SW480 (cell line): ENCODE data around the gene MSL2.
"Not testable (repeated sequence)": the region's sequence is repeated elsewhere in the genome, so short reads cannot be mapped to it uniquely, and the experiment has no call there.

Source experiments
- DNase-seq: peaks from one replicate; pipeline ENCODE4 v3.0.0-alpha.2; 2016; ENCODE audit warnings: low spot score

Gene MSL2, protein sequence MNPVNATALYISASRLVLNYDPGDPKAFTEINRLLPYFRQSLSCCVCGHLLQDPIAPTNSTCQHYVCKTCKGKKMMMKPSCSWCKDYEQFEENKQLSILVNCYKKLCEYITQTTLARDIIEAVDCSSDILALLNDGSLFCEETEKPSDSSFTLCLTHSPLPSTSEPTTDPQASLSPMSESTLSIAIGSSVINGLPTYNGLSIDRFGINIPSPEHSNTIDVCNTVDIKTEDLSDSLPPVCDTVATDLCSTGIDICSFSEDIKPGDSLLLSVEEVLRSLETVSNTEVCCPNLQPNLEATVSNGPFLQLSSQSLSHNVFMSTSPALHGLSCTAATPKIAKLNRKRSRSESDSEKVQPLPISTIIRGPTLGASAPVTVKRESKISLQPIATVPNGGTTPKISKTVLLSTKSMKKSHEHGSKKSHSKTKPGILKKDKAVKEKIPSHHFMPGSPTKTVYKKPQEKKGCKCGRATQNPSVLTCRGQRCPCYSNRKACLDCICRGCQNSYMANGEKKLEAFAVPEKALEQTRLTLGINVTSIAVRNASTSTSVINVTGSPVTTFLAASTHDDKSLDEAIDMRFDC

DNA sequence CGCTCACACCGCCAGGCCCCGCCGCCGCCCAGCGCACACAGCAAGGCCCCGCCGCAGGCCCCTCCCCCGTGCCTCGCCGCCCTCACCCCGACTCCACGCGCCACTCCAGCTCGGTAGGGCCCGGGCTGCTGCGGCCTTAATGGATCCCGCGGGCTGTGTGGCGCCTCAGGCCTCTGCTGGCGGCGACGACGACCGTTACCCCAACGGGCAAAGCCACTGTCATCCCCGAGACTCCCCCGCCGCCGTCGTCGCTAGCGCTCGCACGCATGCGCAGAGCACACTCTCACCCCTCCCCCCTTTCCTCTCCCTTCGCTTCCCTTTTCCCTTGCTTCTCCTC, at the start of gene MSL2:
Gene MSL2, minus strand, starts transcription at position 272 of the 337 bp plus-strand sequence. CDS start 1,222 bp downstream, outside the sequence.
- no peak for DNase-seq

DNA sequence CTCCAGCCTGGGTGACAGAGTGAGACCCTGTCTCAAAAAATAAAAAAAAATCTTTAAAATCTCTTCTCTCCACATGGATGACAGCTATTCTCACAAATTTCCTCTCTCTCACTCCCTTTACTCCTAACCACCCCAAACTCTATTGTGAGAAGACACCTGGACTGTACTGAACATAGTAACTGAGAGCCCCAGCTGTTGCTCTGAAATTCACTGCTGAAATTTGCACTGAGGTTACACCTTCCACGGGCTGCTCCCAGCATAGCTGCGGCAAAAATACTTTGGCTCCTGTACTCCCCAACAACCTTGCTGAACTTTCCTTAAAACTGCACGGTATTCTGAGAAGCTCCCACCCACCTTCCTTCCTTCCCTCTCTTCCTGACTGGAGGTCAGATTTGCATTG, 49.6 kb upstream of the MSL2 start:
- no peak for DNase-seq

DNA sequence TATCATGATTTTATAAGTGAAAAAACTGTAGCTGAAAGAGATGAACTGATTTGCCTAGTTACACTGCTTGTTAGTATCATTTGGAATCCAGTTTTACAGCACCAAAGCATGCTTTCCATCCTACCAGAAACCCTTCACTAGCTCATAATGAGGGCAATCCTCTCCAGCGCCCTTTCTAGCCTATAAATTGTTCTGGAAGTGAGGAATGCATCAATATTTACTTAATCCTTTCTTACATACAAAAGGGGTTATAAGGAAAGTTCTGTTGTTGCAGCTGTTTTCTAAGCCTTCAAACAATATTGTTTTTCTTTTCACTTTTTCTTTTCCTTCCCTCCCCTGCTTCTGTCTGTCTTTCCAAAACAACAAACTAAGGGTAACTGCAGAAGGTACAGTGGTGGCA, 43.0 kb upstream of the MSL2 start:
- DNase-seq: no peak

DNA sequence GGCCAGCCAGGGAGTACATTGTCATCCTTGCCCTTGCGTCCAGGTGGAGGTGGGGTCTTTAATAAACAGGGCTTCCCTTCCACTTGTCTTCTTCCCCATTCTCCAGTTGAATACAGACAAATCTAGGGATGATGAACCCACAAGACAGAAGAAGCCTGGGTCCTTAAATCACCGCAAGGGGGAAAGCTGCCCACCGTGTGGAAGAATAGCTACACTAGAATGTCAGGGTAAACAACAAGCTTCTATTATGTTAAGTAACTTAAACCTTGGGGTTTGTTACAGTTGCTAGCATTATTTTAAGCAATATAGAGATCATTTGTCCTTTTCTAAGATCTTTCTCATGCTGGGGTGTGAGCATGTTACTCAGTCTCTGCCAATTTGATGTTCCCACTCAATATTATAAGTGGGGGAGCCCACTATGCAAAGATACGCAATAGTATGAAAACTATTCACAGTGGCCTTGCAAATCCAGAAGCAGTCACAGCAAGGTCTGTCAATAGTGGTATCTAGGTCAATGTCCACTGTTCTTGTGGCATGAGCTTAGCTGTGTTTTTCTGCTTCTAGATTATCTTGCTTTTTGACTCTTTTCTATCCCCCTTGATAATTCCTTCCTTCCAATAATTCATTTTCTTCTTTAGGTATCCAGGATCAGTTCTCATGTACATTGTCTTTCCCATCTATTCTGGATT, 42.0 kb upstream of the MSL2 start:
- DNase-seq: no peak

DNA sequence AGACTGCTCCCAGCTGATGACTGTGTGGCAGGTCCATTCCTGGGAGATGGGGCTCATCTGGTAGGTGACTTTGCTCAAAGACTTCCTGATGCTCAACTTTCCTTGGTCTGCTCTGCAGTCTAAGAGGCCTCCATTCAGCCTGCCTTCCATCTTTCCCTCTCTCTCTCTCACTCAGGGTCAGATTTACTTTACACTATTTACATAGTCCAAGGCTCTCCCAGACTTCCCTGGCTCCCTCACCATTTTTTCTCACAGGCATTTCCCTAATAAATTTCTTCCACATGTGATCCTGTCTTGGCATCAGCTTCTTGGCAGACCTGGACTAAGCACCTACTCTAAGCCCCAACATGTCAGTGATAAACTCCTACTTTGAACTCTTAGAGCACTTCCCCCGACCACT, 41.0 kb upstream of the MSL2 start:
- DNase-seq: no peak

DNA sequence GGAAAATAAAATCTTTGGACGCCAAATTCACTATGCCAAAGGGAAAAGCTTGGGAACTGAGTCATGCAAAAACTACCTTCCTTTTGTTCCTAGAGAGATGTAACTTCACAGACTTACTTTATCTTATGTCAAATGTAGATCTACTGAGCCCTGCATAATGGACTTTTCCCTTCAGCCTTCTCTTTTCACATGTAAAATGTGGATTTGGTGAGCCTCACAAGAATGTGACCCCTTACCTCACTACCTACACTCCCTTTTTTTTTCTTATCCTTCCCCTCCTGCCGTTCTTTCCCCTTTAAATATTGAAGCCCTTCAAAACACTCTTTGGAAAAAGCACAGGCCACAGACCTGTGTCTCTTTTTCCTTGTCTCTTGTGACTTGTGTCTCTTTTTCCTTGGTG, 40.0 kb upstream of the MSL2 start:
- no peak for DNase-seq

DNA sequence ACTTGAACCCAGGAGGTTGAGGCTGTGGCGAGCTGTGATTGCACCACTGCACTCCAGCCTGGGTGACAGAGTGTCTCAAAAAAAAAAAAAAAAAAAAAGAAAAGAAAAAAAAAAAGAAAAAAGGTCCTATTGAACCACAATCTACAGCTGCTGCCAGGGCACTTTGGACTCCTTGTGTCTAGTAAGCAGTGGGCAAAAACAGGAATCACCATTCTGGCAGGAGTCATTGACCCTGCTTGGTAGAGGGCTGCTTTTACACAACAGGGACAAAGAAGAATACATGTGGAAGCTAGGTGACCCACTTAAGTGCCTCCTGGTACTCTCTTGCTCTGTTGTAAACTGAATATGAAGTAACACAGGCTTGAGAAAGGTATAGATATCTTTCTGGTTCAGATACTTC, 39.4 kb upstream of the MSL2 start:
- no peak for DNase-seq

DNA sequence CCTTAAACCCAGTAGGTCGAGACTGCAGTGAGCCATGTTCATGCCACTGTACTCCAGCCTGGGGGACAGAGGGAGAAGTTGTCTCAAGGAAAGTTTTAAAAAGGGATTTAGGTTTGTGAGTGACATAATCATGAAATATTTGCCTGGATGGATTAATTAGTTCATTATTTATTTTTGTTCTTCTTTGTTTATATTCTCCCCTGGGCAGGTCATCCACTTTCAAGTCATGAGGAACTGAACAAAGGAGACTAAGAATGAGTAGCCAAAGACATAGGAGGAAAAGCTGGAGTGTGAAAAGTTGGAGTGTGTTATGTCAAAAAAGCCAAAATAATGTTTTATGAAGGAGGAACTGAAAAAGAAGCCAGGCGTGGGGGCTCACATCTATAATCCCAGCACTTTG, 36.3 kb upstream of the MSL2 start:
- DNase-seq: no peak

DNA sequence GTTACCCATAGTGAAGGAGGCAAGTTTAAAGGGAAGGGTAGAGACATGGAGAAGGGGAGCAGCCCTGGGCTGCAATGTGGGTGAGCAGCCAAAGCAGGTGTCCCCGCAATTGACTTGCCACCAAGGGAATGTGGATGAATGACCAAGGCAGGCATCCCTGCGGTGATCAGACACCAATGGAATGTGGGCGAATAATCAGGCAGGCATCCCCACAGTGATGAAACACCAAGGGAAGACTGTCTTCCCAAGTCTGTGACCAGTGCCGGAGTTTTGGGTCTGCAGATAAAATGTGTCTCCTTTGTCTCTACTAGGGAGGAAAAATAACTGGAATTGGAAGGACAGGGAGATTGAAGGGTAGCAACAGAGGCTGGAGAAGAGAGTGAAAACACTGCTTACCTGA, 26.6 kb upstream of the MSL2 start:
- DNase-seq: peak; percentile 36

DNA sequence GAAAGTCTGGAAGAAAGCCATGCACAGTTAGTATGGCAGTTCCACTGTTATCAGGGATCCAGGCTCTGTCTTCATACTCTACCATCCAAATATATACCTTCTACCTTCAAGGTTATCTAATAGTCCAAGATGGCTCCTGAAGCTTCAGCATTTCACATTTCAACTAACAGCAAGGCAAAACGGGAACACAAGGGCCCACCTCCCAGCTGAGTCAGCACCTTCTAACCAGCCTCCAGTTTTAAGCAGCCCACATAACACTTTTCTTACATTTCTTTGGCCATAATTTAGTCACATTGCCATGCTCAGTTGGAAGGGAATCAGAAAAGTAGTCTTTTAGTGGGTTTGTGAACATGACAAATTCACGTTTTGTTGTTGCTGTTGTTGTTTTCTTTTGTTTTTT, 15.4 kb upstream of the MSL2 start:
- DNase-seq: no peak

DNA sequence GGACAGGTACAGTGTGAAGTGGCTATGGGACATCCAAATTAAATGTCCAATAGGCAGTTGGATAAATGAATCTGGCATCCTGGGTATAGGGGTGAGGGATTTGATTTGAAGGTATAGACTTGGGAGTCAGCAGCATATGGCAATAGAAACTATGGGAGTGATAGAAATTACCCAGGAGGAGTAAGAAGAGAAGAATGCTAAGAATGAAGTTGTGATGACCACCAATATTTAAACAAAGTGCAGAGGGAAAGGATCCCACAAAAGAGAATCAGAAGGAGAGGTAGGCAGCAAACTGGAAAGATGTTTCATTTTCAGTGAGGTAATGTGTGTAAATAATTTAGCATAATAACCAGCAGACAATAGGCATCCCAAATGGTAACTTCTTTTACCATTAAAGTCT, 13.8 kb upstream of the MSL2 start:
- DNase-seq: peak; percentile 73

DNA sequence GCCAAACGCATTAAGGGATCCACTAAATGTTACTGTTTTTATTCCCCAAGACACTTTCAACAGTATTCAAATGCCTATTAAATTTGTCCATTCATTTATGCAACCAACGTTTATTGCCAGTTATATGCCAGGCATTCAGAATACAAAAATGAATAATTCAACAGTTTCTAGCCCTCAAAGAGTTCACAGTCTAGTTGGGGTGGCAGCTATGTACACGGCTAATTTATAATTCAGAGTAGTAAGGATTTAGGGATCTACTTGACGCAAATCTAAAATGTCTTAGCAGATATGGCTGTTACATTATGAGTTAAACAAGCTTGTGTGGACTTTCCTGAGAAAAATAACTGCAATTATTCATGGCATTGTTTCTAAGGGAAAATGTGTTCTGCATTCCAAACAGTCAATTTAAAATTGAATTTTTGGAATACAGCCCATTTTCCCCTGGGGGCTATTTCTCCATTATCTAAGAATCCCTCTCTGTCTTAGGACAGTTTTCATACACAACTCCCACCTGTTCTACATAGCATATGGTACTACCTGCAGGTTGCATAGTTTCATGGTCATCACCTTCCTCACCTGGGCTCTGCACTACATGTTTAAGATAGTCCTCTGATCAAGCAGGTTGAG, 11.5 kb upstream of the MSL2 start:
- no peak for DNase-seq

DNA sequence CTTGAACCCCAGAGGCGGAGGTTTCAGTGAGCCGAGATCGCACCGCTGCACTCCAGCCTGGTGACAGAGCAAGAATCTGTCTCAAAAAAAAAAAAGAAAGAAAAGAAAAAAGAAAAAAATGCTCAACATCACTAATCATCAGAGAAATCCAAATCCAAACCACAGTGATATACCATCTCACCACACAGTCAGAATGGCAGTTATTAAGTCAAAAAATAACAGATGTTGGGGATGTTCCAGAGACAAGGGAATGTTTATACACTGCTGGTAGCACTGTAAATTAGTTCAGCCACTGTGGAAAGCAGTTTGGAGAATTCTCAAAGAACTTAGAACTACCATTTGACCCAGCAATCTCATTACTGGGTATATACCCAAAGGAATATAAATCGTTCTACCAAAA, 3.1 kb upstream of the MSL2 start:
- DNase-seq: not testable (repeated sequence)

DNA sequence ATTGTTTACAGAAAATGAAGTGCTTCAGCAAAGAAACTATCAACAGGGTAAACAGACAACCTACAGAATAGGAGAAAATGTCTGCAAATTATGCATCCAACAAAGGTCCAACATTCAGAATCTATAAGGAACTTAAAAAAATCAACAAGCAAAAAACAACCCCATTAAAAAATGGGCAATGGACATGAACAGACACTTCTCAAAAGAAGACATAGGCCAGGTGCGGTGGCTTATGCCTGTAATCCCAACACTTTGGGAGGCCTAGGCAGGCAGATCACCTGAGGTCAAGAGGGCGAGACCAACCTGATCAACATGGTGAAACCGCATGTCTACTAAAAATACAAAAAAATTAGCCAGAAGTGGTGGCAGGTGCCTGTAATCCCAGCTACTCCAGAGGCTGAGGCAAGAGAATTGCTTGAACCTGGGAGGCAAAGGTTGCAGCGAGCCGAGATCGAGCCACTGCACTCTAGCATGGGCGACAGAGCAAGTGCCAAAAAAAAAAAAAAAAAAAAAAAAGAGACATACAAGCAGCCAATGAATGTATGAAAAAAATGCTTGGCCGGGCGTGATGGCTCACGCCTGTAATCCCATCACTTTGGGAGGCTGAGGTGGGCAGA, 2.4 kb upstream of the MSL2 start:
- not testable (repeated sequence) for DNase-seq

DNA sequence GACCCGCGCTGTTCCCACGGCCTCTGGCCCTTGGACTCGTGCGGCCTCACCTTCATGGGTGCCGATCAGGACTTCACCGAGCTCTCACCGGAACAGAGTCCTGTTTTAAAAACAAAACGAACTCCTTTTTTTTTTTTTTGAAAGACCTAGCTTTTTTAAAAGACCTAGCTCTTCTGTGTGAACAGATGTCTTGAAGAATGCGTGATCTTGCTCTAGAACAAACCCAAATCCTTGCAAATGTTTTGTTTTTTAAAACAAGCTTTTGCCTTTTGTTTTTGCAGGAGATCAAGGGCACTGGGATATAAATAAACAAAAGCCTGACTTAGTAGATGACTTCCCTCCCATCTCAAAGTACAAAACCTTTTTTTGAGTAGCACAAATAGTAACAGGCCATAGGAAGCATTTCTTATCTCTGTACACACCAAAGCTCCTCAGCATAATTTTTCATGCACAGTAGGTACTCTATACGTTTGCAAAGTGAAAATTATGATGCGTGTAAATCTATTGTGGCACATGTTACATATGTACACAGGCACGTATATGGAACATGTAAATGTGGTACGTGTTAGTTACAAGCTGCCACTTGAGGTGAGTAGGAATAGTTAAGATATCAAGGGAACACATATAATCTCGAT, 1.1 kb upstream of the MSL2 start:
- DNase-seq: peak; percentile 37

DNA sequence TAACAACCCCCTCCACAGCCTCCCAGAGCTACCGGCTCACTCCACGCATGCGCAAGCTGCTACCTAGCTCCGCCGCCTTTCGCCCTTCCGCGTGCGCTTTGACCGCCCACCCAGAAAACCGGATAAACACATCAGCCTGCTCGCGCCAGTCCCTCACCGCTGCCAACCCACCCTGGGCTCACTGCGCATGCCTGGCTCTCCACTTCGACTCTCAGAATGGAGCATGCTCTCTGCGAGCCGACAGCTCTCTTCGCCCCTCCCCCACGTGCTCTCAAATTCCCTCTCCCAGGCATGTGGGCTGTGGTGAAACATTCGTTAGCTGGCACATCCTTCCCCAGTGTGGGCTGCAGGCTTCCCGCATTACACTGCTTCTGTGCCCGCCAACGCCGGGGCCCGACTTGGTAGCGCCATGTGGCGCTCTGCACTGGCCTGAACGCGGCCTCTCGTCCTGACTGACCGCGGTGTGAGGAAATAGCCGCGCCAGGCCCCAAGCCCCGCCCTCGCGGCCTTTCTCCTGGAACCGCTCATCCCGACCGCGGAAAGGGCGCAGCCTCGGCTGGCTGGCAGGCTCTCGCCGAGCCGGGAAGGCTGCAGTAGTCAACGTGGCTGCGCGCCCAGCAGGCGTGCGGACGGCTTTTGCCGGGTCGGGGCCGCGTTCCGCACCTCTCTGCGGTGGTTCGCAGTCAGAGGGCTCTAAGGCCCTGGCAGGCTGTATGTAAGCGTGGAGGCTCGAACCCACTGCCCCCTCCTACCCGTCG, 445 bp upstream of the MSL2 start:
- peak; percentile 100 for DNase-seq

DNA sequence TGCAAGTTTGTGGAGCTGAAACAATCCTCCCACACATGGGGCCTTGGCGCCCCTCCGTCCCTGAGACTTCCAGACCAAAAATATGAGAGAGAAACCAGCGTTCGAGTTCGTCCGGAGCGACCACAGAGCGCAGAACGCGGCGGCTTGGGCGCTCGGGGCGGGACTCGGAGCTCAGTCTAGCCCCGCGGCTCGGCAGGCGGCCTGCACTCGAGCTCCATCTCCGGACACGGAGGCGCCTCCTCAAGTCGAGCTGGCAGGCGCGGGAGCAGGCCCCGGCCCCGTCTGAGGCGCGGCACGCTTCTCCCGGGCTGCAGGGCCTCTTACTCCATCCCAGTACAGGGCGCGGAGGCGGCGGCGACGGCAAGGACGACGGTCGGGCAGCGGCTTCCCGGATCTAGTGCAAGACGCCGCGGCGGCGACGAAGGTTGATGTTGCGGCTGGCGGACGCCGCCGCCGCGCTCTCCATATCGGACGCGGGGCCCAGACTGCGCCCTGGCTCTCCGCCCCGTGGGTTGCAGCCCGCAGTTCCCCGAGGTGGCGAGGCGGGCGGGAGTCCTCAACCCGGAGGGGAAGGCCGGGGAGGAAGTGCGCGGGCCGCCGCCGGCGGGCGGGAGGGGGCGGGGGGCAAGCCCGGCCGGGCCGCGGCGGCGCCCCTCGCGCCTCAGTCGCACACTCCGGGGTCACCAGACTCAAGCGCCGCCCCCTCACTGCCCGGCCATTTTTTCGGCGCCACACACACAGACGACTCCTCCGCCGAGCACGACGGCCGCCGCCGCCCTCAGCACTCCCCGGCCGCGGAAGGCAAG, 674 bp downstream of the MSL2 start:
- peak; percentile 75 for DNase-seq

DNA sequence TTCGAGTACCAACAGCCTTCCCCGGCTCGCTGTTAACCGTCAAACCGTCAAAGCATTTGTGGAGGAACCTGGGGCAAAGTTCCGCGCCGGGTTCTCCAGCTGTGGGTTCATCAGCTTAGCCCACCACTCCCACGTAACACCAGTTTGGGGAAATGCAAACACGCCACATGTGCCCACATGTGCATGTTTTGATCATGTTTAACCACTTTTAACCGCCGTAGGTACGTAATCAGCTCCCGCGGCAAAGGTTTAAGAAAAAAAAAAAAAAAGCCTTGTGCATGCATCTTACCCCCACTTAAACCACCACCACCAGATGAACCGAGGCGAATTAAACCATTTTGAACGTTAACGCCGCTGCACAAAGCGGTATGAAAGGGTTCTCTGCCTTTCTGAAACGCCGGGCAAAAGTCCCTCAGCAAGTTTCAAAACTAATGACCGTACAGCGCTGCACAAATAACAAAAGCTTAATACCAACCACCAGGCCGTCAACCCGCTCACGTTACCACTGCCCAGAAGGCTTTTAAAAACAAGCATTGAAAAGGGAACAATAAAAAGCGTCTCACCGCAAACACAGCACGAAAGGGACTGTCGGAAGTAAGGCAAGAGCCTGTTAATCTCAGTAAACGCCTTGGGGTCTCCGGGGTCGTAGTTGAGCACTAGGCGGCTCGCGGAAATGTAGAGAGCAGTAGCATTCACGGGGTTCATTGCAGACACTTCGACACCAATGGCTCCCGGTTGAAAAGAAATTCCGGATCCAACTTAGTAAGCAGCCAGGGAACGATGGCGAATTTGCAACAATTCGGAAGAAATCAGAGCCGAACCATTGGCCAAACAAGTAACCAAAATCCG, 1.5 kb downstream of the MSL2 start:
- DNase-seq: peak; percentile 37

DNA sequence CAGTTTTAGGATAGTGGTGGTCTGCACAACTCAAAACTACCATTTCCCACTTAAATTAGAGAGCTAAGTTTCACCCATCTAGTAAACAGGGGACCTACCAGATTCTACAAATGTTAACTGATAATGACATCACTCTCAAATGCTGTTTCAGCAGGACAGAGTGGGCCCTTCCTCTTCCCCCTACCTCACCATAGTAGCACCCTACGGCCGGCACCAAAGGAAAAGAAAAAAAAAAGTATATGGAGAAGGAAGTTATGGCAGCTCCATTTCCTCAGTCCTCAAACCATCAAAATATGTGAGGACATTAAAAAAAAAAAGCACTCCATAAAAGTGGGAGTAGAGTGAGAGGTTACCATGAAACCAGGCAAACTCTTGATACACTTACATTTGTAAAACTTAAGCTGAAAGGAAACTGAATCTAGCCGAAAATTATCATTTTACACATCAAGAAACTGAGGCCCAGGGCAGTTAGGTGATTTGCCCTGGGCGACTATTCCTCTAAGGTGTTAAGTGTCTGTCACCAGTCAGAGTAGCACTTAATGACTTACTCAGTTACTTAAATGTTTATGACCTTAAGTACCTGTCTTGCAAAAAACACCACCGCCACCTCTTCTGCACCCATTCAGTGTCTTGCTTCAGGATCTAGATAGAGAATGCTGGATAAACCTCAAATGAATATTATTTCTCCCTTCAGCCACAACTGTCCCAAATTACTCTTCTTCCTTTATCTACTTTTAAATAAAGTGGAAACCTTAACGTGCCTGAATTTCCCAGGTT, 2.7 kb downstream of the MSL2 start:
- no peak for DNase-seq
